NCI-H146 treated with DMSO at 0.1 percent for 48 hours (cell line): ENCODE data around the gene SLC10A7.

ENCODE experiments used
- DNase-seq: peaks from one replicate; lab custom pipeline; 2025; ENCODE audit not compliant: unreplicated experiment; lab: John Stamatoyannopoulos, UW

SLC10A7 gene

GRCh38 chr4:146317783-146318182, 204.0 kb downstream of the SLC10A7 start:
- no peak for DNase-seq

DNA sequence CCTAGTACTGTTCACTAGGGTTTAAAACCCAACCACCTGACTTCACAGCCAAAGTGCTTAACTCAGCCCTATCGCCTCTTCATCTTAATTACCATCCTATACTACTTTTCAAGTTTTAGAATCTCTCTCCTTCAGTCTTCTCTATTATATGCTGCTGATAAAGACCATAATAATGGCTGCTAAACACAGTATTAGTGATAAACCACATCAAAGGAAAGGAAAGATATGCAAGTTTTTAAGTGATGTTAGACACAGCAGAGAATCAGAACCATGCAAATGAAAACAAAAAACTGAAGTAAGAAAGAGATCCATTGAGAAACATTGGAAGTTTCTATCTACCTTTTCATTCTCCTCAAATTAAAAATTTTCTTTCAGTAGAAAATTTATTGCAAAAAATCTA, 206.6 kb downstream of the SLC10A7 start:
- no peak for DNase-seq

GRCh38 chr4:146311238-146311970, 210.3 kb downstream of the SLC10A7 start:
- no peak for DNase-seq

GRCh38 chr4:146310319-146311021, 211.3 kb downstream of the SLC10A7 start:
- no peak for DNase-seq

DNA sequence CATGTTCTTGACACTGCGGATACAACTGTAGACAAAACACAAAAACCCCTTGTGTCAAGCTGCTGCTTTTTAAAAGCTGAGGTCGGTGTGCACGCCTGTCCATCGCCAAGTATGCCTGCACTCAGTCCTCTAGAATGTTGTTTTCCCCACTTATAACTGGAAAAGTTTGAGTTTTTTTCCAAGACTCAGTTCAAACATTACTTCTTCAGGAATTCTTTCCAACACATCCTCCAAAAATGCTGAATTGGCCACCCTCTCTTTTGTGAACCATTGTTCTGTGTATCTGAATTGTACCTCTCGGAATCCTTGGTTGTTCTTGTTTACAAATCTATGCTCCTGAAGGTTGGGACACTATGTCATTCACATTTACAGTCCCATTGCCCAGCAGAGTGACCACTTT, 212.8 kb downstream of the SLC10A7 start:
- no peak for DNase-seq

GRCh38 chr4:146302822-146303221, 218.9 kb downstream of the SLC10A7 start:
- no peak for DNase-seq

- no peak for DNase-seq
Observed at GRCh38 chr4:146299607-146300006, 222.1 kb downstream of the SLC10A7 start.

- no peak for DNase-seq
Observed at GRCh38 chr4:146294776-146295175, 227.0 kb downstream of the SLC10A7 start.

- no peak for DNase-seq
Observed at GRCh38 chr4:146292508-146292907, 229.2 kb downstream of the SLC10A7 start.

GRCh38 chr4:146291313-146291712, 230.4 kb downstream of the SLC10A7 start:
- DNase-seq, result no peak

GRCh38 chr4:146288193-146288592, 233.5 kb downstream of the SLC10A7 start:
- no peak for DNase-seq

- DNase-seq, result no peak
Observed at GRCh38 chr4:146285037-146285436, 236.7 kb downstream of the SLC10A7 start.

GRCh38 chr4:146283758-146284651, 237.7 kb downstream of the SLC10A7 start:
- no peak for DNase-seq

DNA sequence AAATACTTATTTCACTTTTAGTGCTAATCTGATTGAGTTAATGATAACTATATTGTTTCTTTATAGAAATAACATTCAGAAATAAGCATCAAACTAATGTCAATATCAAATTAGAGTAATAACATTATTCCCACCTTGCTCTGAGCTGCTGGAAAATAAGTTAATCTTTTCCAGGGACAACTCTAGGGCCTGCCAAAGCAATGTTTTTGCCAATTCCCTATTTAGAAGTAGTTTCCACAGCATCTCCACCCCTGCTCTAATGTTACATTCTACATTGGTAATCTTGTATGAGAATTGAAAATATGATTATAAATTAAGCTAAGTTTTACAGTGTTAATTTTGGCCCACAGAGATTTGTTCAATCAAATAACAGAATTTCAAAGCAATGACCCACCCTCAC, 239.1 kb downstream of the SLC10A7 start:
- DNase-seq, result no peak

DNA sequence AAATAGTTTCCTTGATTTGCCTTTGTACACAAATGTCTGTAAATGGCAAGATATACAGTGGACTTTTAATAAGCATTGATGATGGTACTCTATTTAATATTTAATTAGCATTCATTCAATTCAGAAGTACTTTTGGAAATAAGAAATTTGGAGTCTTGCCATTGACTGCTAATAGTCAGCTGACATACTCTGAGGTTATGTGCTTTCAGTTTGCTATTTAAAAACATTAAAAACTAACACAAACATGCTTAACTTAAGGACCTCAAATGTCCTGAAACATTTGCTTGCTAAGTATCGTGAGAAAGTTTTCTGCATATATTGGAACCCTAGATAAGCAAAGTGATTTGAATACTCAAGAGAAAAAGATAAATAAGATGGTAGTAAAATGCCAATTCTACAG, 242.8 kb downstream of the SLC10A7 start:
- DNase-seq, result no peak

- no peak for DNase-seq
Observed at GRCh38 chr4:146275370-146275769, 246.4 kb downstream of the SLC10A7 start.

GRCh38 chr4:146274774-146275173, 247.0 kb downstream of the SLC10A7 start:
- no peak for DNase-seq

DNA sequence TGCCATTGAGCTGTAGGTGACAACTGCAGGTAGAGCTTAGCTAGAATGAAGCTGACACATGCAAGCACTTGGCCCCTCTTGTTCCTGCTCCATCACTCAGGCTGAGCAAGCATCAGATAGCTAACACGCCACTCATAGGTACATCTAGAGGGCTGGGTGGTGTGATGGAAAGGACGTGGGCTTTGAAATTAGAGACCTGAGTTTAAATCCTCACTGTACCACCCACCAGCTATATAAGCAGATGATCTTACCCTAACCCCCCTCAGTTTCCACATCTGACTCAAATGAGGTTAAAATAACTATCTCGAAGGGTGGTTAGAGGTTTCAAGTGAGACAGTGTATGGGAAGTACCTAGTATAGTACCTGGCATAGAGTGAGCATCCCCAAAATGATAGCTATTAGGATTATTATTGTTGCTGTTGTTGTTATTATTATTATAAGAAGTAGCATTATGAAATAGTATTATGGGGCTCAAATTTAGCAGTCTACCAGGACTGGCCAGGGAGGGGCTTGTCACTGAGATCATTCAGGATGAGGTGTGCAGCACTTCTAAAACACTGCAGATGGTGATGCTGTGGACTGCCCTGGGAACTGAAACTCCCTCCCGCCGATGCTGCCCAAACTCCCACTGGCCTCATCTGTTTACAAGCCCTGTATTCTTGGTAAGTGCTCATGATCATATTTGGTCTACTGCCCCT, 248.4 kb downstream of the SLC10A7 start:
- DNase-seq, result no peak

DNA sequence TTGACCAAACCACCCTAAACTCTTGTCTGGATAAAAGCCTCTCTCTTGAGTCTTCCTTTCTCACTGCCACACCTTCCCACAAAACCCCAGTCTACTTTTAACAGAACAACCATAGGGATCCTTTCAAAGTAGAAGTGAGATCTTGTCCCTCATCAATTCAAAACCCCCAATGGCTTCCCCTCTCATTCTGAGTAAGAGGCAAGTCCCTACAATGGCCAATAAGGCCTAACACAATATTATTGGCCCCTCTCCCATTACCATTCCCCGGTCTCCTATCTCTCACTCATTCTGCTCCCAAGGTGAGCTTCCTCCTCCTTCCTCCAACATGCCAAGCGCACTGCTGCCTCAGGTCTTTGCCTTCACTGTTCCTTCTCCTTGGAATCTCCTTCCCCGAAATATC, 250.3 kb downstream of the SLC10A7 start:
- no peak for DNase-seq

DNA sequence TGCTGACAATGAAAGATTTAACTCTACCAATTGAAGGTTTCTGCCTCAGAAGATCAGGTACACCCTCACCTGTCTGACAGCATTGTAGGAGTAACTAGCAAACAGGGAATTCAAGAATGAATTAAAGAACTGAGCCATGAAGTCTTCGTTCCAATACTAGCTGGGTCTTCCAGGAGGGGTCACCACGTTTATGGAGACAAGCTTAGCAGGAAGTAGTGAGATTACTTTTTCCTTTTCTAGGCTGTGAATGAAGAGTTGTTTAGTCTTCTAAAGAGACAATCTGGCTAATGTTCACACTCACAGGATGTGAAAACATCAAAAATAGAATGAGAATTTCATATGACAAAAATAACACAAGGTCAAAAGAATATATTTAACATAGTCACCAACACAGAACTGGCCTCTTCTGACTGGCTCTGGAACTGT, 252.5 kb downstream of the SLC10A7 start:
- no peak for DNase-seq

DNA sequence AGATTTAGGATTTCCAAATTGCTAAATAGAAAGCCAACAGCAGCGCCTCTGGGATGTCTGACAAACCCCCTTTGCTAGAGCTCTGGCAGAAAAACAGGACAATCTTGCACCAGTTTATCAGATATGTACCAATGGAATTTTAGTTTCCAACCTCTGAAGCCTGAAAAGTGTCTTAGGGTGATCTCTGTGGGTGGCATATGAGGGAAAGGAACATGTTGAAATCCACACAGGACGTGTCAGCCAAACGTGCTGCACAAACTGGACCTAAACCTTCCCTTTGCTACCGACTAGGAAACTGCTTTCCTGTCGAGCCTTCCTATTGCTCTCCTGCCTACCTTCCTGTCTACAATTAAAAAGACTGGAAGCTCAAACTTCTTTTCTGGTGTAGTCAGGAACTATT, 253.9 kb downstream of the SLC10A7 start:
- DNase-seq, result no peak
